CMK (cell line): ENCODE results near the gene PAPOLA.

Experiments
- DNase-seq: peaks from one replicate; pipeline ENCODE4 v3.0.0-alpha.2; 2010; ENCODE audit warnings: low read depth

Gene PAPOLA

DNA sequence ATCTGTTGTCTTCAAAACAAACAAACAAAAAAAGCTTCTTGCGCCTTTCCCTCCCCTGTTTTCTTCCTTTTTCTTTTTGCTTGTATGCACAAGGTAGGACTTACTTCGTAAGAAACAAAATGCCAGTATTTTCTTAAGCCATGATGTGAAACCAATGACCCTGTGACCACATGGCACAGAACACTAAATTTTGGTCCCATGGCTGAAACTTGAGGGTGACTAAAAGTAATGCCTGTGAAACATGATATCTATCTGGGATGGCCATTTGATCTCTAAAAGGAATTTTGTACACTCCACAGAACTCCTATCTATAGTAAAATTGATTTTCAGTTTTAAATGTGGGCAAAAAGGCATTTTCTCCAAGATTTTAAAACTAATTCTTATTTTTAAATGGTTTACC lies 63.6 kb downstream of the PAPOLA start:
- no peak for DNase-seq

DNA sequence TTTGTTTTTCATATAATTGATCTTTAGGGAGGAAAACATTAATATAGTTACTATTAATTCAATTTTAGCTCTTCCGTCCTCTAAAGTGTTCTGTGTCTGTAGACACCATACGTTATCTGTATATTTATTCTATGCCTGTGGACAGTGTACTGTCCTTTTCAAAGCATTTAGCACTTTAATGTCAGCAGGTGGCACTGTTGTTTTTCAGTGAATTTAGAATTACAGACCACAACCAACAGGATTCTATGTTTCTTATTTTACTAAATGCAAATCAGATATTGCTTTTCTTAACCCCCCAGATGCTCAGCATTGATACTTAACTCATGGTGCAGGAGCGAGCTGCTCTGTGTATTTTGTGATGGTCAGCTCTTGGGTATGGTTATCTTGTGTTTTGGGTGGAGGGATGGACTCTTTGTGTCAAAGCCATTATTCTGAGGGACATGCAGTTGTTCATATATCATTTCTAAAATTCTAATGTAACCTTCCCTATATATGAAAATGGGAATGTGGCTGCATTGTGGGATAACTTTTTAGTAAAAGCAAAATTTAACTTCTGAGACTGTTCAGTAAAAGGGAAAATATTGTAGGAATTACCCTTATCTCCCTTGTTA lies 65.2 kb downstream of the PAPOLA start:
- DNase-seq, result no peak

DNA sequence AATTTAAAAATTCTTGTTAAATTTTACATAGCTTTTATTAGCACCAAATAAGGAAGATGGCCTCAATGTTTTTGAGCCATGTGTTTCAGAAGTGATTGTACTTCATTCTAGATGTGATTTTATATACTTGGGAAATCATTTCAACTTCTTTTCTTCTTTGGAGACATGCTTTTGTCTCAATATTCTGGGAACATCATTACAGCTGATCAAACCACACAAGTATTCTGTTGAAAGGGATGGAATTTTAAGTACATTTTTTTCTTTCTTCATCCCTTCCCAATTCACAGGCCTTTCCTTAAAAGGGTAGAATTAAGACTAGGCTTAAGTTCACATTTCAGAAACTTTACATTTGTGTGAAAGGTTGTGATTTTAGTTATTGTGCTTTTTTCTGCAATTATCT lies 66.4 kb downstream of the PAPOLA start:
- DNase-seq, result no peak

DNA sequence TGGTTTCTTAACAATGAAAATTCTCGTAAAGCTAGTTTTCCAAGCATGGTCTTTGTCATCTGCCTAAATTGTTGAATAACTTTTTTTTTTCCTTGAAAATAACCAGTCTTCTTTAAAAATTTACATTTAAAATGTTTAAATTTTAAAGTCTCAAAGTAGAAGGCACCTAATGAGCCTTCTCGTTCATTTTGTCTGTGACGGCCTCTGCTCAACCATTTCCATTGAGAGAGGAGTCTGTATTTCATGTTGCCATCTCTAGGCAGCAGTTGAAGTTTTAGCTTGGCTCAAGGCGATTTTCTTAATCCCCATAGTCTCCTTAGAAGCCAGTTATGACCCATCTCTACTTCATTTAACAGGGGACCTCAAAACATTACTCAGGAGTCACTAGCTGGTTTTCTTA lies 69.1 kb downstream of the PAPOLA start:
- no peak for DNase-seq

DNA sequence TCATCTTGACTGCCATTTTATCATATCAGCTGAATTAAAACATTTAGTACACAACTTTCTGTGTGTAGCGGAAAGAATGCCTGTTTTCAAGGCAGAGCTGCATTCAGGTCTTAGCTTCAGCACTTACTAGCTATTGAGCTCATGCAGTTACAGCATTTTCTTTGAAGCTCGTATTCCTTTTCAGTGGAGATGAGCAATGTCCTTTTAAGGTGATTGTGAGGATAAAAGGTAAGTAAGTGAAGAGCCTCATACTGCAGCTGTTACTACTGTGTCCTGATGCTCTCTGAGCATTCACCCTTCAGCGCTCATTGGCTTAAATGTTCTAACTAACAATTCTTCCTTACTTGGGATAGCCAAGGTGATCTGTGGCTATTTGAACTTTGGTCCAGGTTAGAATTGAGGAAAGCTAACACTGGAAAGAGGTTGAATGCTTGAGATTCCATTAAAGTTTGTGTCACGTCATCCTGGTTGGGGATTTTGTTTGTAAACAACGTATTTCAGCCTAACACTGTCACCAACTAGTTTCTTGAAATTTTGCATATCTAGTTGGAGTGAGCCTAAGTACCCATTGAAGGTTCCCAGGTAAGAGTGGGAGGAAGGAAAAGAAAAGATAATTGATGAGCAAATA lies 71.4 kb downstream of the PAPOLA start:
- DNase-seq, result no peak

DNA sequence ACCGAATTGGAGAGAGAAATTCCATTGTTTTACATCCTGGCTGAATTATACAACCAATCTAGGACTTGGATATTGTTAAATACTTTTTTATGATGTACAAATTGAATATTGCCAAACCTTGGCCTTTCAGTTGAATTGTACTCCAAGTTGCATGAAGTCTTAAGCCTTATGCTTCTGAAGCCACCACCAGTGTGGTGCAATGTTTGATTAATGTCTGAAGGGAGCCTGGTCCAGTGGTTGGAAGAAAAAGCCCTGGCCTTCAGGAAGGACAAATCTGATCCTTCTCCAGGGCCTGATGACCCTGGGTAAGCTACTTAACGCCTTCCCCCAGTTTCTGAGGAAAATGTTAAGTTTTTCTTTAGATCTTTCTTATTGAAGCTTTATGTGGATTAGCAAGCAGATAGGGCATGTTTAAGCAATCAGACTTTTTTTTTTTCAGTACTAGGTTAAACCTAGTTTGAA lies 72.0 kb downstream of the PAPOLA start:
- no peak for DNase-seq

DNA sequence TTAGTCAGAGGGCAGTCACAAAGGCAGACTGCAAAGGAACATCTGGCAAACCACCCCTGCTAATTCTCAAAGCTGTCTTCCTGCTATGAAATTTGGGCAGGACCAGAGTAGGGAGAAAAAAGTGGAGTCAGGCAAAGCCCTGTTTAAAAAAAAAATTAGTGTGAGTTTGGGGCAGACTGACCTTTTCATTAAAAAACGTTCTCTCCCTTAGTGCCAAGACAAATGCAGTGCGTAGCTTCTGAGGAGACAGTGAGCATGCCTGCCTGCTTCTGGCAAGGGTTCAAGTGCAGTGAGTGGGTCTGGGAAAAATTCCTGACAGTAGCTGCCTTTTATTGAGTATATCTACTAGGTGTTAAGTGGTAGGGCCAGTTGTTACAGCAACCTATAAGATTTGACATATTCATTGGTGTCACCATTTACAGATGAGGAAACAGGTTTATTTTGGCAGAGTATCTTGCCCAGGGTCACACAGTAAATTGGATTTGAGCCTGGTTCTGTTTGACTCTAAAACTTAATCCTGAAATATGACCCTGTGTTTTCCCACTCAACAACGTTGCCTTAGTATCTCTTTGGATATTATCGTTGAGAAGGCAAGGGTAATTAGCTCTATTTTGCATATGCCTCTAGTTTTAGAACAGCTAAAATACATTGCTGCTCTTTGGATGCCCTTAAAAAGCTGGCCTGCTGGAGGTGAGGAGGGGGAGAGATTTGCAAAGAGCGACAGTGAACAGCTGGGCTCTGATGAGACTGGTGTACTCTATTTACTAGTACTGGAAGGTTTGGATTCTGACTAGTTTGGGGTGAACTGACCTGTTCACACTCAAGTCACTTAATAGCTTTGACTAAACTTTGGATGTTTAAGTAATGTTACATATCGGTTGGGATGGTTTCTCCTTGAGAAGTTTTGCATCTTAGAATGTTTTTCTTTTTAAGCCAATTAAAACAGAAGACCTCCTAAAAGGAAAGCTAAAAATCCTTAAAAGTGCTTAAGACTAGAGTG lies 72.8 kb downstream of the PAPOLA start:
- DNase-seq, result no peak

DNA sequence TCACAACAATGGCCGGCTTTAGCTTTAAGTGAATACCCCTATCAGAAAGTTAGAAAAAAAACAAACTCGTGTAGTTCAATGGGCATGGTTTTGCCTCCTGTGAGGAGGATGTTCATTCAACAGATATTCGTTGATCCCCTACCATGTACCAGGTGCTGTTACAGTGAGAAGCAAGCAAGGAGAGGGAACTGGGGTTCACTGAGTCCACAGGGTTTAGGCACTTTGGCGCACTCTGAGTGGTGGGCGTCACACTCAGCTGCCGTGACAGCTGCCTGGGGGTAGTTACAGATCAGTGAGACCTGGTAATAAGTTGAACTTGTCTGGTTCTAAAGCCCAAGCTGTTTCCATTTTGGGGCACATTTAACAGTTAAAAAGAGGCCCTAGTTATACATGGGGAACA lies 74.2 kb downstream of the PAPOLA start:
- no peak for DNase-seq

DNA sequence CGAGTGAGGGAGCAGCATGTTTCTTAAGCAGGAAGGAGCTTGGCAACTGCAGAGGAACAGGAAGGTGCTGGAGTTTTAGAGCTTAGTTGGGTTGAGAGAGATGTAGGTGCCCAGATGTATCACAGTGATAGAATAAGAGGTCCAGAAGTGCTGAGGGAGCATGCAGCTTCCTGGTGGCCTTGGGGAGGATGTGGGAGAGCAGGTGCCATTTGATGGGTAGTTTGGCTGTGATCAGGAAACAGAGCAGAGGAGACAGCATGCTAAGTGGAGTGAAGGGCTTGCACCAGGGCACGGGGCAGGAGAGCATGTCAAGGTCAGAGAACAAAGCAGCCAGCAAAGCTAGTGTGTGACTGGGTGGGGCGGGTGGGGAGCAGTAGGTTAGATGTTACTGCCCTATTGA lies 74.8 kb downstream of the PAPOLA start:
- no peak for DNase-seq

DNA sequence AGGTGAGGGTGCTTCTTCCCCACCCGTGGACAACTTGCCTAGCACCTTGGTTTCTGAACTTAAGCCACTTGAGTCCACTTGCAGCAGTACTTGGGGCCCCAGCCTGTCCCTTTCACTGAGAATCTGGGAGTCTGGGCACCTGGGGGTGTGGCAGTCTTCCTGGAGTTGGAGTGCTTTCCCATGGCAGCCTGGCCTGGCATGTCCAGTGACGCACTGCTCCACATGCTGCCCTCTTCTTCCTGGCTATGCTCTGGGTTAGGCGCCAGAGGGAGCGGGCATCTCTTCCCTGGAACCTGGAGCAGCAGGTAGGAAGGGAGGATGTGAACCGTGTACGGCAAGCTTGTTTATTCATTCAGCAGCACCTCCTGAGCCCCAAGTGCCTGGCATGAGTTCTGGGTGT lies 76.4 kb downstream of the PAPOLA start:
- DNase-seq, result no peak

DNA sequence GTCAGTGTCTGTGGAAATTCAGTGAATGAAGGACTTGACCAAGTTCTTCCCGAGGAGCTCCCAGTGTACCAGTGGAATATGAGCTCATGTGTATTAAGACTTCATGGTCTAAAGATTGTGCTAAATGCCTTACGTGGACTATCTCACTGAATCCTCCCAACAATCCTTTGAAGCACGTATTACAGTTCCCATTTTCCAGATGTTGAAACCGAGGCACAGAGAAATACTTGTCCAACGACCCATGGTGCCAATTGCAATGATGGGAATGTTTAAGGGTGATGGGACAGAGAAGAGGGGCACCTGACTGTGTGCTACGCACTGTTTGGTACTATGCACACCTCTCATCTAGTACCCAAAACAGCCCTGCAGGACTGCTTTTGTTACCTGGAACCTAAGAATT lies 77.2 kb downstream of the PAPOLA start:
- DNase-seq, result no peak

DNA sequence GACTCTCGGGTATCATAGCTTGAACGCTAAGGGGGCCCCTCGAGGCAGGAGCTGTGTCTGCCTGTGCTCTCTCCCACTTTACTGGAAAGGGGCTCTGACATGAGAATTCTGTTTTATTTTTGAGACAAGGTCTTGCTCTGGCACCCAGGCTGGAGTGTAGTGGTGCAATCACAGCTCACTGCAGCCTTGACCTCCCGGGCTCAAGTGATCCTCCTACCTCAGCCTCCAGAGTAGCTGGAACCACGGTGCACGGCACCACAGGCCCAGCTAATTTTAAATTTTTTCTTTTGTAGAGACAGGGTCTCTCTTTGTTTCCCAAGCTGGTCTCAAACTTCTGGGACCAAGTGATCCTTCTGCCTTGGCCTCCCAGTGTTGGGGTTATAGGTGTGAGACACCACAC lies 77.7 kb downstream of the PAPOLA start:
- DNase-seq, result no peak

DNA sequence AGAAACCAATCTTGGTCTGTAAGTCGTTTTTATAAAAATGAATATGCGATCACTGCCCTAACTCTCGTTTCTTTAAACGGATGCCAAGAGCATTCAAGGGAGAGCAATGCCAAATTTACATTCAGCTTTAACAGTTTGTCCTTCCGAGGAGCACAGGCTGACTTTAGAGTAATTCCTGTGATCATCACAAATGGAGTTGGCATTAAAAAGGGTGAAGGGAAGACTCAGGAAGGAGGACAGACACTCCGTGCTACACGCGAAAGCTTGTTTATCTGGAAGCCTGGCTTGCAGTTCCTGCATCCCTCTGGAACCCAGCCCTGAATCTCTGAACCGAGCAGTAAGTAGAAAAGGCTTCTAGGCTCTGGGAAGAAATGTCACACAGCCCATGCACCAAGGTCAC lies 78.4 kb downstream of the PAPOLA start:
- no peak for DNase-seq

DNA sequence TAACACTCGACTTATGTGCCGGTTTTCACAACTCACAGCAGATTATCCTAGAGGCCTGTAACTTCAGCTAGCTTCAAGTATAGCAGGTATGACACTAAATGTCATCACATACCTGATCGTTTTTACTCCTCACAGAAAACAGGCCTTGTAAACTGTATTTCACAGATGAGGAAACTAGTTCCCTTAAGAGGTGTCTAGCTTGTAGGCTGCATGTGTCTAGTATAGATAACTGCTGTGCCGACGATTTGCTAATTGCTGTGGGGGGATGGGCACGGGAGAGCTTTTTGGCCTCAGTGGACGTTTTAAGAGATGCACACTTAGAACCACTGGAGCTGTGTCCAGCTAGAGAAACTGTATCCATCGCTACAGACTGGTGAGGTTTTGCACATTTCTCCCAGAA lies 78.8 kb downstream of the PAPOLA start:
- no peak for DNase-seq

DNA sequence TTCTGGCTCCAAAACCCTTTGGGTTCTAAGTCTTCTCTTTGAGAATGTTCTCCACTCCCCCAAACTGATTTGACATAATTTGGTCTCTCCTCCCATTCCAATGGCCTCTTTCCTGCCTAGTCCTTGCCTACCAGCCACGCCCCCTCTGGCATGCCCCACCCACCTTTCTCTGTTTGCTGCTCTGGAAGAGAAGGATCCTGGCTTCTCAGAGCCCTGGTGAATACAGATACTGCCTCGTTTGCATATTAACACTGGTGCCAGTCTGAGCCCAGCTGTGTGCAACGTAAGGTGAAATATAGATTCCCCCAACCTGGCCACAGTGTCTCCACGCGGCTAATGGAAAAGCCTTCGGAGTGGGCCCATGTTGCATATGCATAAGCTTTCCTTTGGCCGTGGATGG lies 79.7 kb downstream of the PAPOLA start:
- DNase-seq, result no peak

DNA sequence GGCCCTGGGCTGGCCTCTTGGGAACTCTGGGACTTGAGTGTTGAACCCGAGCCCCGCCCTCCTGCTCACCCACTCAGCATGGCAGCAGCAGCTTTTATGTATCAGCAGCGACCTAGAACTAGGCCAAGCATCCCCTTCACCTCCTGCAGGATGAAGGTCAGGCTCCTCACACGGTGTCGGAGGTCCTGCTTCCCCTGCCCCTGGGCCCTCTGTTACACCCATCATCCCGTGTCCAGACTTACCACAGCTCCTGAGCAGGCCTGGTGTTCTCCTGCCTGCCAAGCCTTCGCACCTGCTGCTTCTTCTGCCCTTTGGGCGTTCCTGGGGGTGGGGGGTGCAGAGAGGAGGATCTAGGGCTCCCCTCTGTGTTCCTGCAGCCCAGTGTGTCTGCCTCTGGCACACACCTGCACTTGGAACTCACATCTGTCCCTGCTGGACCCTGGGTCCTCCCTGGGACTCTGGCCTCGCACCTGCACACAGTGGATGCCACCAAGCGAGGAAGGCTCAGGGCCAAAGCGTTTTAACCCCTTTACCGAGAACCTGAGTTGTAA lies 80.3 kb downstream of the PAPOLA start:
- DNase-seq, result no peak

DNA sequence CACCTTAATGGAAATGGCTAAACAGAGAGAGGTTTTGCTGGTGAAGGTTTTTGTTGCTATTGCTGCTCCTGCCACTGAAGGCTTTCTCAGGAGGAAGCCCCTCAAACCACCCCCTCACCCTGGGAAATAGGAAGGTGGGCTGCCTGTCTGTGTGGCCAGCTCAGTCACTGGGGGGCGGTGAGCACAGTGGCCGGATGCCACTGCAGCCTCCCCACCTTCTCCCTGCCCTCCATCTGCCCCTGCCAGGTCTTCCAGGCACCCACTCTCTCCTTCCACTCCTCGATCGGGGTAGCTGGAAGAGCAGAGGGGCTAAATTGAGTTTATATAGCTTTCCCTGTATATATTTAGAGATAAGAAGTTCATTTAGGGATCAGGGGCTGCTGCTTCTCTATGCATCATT lies 80.8 kb downstream of the PAPOLA start:
- no peak for DNase-seq

DNA sequence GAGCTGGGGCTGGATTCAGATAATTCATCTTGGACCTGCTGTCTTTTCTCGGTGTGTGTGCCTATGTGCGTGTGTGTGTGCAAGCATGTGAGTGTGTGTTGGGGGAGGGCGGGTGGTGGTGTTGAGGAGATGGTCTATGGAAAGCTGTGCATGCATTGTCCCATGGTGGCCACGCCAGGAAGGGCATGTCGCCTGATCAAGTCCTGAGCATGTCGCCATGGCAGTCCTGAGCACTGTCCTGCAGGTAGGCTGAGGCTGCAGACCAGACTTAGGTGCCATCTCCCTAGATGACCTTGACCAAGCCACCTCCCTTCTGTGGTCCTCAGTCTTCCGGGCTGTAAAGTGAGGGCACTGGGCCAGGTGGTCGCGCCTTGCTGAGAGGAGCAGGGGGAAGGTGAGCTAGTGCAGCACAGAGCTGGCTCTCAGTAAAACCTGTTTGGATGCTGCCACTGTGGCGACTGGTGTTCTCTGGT lies 81.4 kb downstream of the PAPOLA start:
- DNase-seq, result no peak

DNA sequence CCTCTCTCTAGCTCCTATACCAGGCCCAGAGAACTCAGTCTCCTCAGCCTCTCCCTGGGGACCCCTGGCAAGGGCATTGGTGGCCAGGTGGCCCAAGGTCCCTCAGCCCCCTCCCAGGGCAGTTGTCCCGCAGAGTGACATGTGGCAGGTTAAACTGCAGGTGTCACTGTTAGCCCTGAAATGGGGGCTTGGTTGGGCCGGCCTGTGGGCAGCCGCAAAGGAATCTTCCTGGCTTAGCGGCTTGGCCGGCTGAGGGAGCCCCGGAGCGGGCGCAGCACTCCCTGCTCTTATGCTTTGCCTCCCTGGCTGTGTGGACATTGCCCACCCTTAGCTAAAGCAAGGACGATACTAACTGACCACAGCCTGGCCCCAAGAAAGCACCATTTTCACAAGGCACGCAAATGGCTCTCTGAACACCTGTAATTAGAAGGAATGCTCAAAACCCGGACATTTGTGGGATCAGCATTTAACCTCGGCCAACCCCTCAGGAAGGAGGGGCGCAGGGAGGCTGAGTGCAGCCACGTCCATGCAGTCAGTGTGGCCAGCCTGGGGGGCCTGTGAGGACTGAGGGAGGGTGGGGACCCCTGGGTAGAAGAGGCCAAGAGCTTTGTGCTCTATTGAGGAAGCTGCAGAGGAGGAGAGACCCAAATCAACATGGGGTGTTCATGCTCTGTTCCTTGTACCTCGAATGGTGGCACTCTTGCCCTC lies 82.2 kb downstream of the PAPOLA start:
- DNase-seq, result peak; percentile 32

DNA sequence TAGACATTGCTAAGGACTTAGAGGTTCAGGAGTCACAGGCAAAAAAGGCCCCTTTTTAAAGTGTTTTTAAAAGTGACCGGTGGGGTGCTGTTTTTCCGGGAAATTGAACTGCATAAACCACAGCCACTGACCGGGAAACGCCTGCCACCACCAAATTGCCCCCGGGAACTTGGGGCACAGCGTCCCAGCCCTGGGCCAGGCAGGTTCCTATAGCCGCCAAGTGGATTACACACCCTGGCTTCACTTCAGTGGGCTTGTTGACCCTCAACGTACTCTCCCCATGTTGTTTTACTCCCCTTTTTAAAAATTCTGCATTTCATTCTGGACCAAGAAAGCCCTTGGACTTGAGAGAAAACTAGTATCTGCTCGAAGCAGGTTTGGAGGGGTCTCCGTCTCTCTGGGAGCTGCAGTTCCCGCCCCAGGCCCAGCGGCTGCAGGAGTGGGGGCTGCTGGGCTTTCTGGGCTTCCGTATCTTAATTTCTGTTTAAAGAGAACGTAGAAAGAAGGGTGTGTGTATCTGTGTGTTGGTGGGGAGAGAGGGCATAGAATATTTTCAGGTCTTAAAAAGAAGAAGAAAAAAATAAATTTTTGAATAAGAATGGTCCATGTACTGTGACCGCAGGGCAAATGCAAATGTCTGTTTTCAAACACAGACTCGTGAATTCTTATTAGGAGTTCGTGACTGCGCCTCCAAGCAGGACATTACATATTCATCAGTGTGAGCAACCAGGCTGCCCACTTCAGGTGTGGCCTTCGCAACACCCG lies 82.9 kb downstream of the PAPOLA start:
- DNase-seq, result no peak

DNA sequence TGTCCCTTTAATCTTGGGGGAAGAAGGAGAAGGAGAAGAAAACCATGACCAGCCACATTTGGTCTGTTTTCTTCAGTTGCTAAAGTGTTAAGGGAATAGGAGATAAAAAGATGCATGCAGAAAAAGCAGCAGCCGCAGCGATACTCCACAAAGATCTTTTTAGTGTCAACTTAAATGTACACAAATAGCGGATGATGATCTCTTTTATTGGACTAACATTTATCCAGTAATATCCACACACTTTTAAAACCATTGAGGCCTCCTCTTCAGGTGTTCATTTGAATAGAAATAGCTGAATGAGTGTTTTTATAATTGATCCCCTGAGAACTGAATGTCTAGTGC lies 83.5 kb downstream of the PAPOLA start:
- no peak for DNase-seq
